ENCODE measurements around the gene FCHSD2.
A peak's percentile ranks its signal among the peaks of the same experiment; 100 is the strongest.
"Not testable (repeated sequence)": the region's sequence is repeated elsewhere in the genome, so short reads cannot be mapped to it uniquely, and the experiment has no call there.

Gene FCHSD2

GRCh38 chr11:72821920-72822799, 320.0 kb downstream of the FCHSD2 start:
- peak; percentile 63 to 86 (median 77) for DNase-seq (ENCODE audit: low read depth in 3 of 3)

DNA sequence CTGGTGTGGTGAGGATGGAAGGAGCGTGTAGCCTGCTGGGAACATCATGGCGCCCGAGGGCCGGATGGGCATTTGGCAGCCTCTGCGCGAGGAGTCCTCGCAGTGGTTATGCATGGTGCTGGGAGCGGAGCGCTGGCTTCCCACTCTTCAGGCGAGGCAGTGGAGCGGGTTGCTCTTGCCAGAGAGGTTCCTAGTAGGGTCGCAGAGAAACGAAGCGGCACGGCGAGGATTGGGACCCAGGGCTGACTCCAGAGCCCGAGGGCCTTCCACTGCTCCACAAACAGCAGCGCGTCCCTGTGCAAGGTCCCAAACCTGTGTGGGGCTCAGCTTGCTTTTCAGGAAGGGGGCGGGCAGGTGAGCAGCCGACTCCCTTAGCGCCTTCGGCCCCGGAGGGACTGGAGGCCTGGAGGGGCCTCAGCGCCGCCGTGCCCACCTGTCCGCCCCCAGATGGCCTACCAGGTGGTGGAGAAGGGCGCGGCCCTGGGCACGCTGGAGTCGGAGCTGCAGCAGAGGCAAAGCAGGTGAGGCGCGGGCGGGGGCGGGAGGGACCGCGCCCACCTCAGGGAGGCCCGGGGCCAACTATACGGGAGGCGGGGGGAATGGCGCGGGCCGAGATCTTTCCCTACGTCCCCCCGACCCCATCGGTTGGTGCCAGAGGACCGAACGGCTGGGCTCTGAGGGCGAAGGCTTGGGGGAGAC, 320.7 kb downstream of the FCHSD2 start:
- DNase-seq (ENCODE audit: low read depth in 3 of 3), result no peak

DNA sequence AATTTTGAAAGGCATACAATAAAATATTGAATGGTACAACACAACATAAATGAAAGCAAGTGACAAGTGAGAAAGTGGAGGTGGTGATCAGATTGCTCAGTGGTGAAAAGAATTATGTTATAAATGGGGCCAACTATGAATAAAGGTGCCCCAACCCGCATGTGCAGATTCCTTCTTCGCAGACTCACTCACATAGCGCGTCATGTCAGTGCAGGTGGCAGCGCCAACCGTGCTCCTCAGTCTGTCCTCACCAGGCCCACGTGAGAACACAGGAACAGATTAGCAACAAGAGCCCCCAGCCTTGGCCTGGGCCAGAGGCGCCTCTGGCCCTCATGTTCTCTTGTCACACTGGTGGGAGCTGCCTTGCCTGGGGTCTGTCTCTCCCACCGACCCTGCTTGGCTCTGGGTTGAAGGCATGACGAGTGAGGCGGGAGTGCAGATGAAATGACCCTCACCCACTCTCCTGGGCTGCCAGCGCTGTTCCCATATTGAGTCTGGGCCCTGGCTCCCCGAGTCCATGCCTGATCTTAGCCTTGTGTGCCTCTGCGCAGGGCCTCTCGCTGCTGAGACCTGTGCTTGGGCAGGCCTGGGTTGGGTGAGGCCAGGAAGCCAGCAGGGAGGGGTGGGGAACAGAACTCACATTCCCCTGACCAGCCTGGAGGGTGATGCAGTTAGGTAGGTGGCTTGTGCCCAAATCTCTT, 321.5 kb downstream of the FCHSD2 start:
- no peak for DNase-seq (ENCODE audit: low read depth in 3 of 3)

- no peak for DNase-seq (ENCODE audit: low read depth in 3 of 3)
Measured at GRCh38 chr11:72818971-72819370, 323.1 kb downstream of the FCHSD2 start.

DNA sequence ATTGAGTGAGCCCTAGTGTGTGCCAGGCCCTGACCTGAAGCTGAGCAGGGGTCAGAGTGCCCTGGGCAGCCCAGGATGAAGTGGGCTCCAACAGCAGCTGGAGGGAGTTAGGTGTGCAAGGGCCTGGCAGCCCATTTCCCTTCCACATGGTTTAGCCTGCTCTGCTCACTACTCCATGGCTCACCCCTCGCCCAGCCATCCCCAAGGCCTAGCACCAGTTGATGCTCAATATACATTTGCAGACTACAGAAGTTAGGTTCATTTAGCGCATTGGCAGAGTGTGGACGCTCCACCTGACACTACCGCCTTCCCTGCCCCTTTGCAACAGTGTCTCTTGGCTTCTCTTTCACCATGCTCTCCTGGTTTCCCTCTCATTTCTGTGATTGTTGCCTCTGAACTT, 324.2 kb downstream of the FCHSD2 start:
- DNase-seq (ENCODE audit: low read depth in 3 of 3), result no peak

- DNase-seq (ENCODE audit: low read depth in 3 of 3), result no peak
Measured at GRCh38 chr11:72816404-72816990, 325.6 kb downstream of the FCHSD2 start.

GRCh38 chr11:72815110-72815618, 327.0 kb downstream of the FCHSD2 start:
- no peak for DNase-seq (ENCODE audit: low read depth in 3 of 3)

DNA sequence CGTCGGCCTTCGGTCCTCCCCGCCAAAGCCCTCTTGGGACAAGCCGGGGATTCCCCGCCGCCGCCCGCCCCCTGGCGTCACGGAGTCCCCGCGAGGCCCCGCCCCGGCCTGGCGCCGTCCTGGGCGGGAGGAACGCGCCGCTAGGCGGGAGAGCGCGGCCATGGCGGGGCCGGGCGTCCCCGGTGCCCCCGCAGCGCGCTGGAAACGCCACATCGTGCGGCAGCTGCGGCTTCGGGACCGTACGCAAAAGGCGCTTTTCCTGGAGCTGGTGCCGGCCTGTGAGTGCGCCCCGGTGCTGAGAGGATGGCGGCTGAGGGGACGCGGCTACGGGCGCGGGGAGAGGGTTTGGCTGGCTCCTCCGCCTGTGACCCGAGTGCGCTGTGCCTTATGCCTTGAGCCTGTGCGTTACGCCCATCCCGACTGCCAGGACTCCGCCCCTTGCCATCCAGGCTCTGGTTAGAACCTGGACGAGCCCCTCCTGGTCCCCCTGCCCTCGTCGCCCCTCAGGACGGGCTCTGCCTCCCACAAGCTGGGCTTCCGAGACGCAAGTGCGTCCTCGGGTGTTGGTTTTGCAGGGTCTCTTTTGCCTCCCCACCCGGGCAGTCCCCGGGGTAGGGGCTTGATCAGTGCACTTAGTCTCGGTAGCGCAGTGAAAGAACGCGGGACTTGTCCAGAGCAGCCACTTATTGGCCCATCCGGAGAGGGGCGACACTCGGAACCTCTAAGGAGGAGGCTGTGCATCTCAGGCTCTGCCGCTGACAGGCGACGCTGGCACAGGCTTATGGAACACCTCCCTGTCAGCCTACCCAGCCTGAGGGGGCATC, 327.6 kb downstream of the FCHSD2 start, which contains the start of gene ATG16L2:
Gene ATG16L2, plus strand, starts transcription at position 126 of the 824 bp plus-strand sequence. Its CDS starts 35 bp downstream, at position 161.
- peak; percentile 80 to 86 (median 83) for DNase-seq (ENCODE audit: low read depth in 3 of 3)

GRCh38 chr11:72813740-72814285, 328.3 kb downstream of the FCHSD2 start:
- peak in 2 of 3 donors; percentile 65 to 82 for DNase-seq (ENCODE audit: low read depth in 3 of 3)

DNA sequence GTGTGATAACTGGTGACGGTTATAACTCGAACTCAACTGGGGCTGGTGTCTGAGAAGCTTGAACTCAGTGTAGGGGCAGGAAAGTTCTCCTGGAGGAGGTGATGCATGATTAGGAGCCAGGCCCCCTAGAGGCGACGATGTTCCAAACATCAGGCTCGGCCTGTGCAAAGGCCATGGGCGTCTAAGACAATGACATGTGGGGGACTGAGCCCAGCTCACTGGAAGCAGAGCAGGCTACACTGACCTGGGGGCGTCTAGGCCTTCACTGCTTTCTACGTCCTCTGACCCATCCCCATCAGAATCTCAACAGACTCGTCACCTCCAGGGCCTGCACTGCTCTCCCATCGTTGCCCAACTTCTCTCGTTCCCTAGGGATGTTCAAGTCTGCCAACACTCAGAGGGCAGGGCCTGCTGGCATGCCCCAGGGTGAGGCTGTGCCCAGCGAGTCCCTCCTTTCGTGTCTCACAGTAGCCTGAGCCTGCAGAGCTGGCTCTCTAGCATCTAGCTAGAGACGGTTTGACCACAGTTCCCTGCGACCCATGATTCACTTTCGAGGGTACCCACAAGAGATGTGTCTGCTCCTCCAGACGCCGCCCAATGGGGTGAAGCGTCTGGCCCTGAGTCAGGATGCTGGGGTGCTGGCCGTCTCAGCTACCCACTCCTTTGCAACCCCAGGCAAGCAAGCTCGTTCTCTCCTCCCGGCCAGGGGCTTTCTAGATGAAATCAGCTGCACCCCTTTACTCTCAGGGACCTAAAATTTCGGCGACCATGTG, 329.0 kb downstream of the FCHSD2 start:
- DNase-seq (ENCODE audit: low read depth in 3 of 3), result peak; percentile 53 to 73 (median 59)

DNA sequence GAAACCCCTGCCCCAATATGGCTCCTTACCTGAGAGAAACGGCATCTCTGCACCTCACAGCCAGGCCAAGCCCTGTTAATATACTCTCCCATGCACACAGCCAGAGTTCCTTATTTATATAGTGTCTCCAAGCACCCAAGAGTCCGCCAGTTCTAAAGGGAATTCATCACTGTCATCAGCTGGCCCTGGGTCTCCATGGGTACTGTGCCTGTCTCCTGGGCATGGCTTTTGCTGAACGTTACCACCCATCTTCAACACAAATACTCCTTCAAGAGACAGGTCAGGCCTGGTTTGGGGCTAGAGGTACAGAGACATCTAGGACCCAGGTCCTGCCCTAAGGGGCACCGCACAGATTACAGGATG, 329.5 kb downstream of the FCHSD2 start:
- no peak for DNase-seq (ENCODE audit: low read depth in 3 of 3)

- DNase-seq (ENCODE audit: low read depth in 3 of 3), result not testable (repeated sequence)
Measured at GRCh38 chr11:72811686-72812085, 330.4 kb downstream of the FCHSD2 start.

DNA sequence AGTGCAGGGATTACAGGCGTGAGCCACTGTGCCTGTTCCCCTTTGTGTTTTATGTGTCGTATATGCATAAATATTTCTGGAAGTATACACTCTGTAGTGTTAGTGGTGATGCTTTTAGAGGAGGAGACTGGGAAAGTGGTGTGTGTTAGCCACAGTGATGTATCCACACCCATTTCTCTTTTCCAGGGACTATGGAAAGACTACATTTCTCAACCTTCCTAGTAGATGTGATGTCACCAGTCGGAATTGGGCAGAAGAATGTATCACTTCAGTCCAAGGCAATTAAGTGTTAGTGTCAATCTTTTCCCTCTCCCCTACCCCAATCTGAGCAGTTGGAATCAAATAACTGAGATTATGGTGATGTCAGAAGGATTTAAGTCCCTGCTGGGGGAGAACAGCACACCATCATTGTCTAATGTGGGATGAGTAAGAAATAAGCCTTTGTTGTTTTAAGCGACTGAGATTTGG, 333.8 kb downstream of the FCHSD2 start:
- DNase-seq (ENCODE audit: low read depth in 3 of 3), result no peak

GRCh38 chr11:72807792-72808191, 334.3 kb downstream of the FCHSD2 start:
- DNase-seq (ENCODE audit: low read depth in 3 of 3), result no peak

DNA sequence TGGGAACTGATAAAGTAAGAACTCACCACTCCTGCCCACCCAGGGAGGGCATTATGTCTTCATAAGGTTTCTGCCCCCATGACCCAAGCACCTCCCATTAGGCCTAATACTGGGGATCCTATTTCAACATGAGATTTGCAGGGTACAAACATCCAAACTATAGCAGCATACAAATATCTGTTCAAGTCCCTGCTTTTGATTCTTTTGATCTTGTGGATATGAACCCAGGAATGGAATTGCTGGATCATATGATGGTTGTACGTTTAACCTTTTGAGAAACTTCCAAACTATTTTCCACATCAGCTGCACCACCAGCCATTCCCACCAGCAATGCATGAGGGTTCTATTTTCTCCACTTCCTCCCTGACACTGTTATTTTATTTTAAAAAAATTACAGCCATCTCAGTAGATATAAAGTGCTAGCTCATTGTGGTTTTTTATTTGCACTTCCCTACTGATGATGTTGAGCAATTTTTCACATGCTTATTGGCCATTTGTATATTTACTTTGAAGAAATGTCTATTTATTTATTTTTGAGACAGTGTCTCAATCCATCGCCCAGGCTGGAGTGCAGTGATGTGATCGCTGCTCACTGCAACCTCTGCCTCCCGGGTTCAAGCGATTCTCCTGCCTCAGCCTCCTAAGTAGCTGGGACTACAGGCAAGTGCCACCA, 335.0 kb downstream of the FCHSD2 start:
- no peak for DNase-seq (ENCODE audit: low read depth in 3 of 3)

DNA sequence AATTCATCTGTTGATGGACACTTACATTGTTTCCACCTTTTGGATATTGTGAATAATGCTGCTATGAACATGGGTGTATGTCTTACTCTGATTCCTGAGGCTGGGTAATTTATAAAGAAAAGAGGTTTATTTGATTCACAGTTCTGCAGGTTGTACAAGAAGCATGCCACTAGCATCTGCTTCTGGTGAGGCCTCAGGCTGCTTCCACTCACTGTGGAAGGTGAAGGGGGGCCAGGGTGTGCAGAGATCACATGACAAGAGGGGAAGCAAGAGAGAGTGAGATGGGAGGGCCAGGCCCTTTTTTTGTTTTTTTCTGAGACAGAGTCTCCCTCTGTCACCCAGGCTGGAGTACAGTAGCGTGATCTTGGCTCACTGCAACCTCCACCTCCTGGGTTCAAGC, 335.7 kb downstream of the FCHSD2 start:
- DNase-seq (ENCODE audit: low read depth in 3 of 3), result not testable (repeated sequence)

- DNase-seq (ENCODE audit: low read depth in 3 of 3), result no peak
Measured at GRCh38 chr11:72805216-72805615, 336.9 kb downstream of the FCHSD2 start.

DNA sequence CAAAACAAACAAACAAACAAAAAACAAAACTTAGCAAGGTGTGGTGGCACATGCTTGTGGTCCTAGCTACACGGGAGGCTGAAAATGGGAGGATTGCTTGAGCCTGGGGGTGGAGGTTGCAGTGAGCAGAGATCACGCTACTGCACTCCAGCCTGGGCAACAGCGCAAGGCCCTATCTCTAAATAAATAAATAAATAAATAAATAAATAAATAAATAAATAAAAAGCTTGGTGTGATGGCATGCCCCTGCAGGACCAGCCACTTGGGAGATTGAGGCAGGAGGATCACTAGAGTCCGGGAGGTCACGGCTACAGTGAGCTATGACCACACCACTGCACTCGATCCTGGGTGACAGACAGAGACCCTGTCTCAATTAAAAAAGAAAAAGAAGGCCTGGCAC, 339.3 kb downstream of the FCHSD2 start:
- no peak for DNase-seq (ENCODE audit: low read depth in 3 of 3)

GRCh38 chr11:72799441-72799840, 342.7 kb downstream of the FCHSD2 start:
- no peak for DNase-seq (ENCODE audit: low read depth in 3 of 3)

Measured in stimulated activated CD4-positive, alpha-beta T cell treated with anti-CD3 and anti-CD28 coated beads, TNF-alpha, amount 100 ng/mL, for 48 hours (primary cell).